ENCODE measurements around the gene UBE2M.
"Not testable (repeated sequence)": the region's sequence is repeated elsewhere in the genome, so short reads cannot be mapped to it uniquely, and the experiment has no call there.

Gene UBE2M

GRCh38 chr19:58539169-58539559, 19.2 kb downstream of the UBE2M start:
- not testable (repeated sequence) for DNase-seq (ENCODE audit: low read depth in 2 of 2)

DNA sequence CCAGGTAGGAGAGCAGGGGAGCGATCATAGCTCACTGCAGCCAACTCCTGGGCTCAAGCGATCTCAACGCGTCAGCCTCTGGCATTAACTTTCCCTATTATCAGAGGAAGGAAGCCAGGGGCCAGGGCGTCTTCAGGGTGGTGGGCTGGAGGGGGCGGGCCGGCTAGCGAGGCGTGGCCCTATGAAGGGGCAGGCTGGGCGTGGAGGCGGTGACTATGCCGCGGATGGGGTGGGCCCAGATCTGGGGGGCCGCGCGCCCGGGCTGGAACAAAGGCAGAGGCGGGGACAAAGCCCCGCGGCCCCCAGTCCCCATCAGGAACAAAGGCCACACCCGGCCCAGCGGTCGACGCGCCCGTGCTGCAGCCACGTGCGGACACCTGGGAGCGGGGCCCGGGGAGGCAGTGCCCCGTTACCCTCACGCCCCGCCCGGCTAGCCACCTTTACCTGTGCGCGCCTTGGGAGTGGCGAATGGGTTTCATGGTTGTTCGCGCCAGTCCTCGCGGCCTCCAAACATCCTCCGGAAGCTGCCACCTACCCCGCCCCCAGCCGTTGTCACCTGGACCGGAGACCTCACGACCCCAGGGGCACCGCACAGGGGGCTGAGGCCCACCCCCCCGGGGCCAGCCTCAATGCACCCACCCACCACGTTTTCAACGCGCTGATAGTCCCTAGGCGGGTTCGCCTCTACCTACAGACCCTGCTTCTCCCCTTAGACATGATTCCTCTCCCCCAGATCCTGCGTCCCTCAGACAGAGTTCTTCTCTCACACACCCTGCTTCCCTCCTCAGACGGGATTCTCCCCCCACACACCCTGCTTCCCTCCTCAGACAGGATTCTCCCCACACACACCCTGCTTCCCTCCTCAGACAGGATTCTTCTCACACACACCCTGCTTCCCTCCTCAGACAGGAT, 19.9 kb downstream of the UBE2M start:
- DNase-seq (ENCODE audit: low read depth in 2 of 2) = peak in 1 of 2 donors; percentile 29

DNA sequence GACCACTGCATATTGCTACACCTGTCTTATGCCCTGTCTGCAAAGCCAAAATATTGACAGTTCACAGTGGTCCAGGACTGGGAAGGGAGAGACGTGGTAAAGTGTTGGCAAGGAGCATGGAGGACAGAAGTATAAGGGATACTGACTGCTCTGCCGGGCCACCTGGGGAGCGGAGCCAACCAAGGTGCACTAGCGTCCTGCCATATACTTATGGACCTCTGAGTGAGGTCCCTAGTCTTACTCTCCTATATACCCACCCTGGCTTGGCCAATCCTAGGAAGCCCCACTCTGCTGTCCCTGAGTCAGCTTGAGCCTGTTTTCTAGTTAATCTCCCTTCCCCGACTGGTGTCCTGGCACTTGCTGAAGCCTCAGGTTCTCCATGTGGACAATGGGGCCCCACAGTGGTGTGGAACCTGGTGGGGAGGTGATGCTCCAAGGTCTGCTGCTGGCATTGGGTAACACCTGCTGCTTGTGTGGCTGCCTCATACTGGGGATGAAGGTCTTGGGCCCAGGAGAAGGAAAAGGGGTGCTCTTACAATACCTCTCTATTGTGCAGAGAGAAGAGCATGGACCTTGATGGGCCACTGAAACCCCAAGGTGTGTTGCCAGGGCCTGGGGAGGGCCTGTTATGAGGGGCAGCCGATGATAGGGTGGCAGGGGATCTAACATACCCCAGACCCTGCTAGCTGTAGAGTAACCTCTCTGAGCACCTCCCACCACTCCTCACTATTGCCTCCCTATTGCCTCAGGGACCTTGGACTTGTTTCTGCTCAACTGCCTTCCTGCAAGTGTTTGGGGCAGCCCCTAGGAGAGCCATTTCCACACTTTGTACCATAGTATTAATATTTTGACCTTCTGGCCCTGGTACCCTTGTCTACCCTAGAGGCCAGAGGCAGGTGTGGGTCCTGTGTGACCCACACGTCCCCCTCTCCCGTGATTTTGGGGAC, 21.3 kb downstream of the UBE2M start:
- DNase-seq (ENCODE audit: low read depth in 2 of 2) = no peak

GRCh38 chr19:58535857-58536256, 22.6 kb downstream of the UBE2M start:
- DNase-seq (ENCODE audit: low read depth in 2 of 2) = no peak

DNA sequence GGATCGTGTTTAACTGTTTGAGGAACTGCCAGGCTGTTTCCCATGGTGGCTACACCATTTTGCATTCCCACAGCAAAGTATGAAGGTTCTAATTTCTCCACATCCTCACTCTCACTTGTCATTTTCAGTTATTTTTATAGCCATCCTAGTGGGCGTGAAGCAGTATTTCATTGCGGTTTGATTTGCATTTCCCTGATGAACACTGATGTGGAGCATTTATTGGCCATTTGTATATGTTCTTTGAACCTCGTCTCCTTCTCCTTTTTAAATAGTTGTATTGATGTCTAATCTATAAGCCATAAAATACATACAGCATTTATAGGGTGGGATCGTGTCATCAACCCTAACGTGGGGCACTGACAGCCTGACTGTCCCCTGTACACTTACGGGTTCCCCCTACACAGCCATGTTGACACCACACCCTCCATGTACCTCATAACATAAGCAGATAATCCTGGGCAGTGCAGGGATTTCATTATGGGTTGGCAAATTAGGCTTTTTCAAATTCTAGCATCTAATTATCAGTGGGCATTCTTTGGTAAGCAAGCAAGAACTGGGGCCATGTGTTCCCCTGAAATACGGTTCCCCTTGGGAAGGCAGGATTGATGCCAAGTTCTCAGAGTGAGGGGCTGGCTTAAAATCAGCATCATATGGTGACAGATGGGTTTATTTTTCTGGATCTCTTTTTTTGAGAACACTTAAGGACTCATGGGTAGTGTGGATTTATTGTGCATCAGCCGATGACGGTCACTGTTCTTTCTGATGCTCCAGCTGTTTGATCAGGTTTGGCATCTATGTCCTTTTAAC, 27.2 kb downstream of the UBE2M start:
- no peak for DNase-seq (ENCODE audit: low read depth in 2 of 2)

GRCh38 chr19:58529405-58529804, 29.0 kb downstream of the UBE2M start:
- no peak for DNase-seq (ENCODE audit: low read depth in 2 of 2)

GRCh38 chr19:58522709-58523108, 35.7 kb downstream of the UBE2M start:
- DNase-seq (ENCODE audit: low read depth in 2 of 2) = no peak

DNA sequence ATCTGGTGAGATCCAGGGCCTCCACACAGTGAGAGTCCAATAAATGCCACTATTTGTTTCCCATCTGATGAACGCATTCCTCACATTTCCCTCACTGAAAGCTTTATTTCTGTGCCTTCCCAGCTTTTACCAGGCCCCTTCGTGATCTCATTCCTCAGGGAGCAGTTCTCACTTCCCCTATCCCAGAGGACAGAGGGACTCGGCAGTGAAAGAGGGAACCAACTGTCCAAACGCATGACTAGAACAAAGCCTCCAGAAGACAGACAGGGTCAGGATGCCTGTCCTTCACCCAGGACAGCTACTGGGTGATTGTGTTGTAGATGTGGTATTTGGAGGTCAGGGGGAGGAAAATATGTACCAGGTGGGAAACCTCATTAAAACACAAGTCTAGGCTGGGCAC, 36.8 kb downstream of the UBE2M start:
- DNase-seq (ENCODE audit: low read depth in 2 of 2) = no peak

DNA sequence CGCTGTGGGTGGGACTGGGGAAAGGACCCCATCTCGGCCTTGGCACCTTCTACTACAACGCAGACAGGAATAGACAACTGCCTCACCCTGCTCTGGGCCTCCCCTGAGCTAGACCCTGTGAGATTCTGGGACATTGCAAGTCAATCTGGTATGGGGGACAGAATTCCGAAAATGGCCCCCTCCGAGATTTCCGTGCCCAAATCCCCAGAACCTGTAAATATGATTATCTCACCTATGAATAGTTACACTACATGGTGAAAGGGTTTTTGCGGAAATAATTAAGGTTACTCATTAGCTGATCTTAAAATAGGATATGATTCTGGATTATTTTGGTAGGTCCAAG, 38.2 kb downstream of the UBE2M start:
- no peak for DNase-seq (ENCODE audit: low read depth in 2 of 2)

DNA sequence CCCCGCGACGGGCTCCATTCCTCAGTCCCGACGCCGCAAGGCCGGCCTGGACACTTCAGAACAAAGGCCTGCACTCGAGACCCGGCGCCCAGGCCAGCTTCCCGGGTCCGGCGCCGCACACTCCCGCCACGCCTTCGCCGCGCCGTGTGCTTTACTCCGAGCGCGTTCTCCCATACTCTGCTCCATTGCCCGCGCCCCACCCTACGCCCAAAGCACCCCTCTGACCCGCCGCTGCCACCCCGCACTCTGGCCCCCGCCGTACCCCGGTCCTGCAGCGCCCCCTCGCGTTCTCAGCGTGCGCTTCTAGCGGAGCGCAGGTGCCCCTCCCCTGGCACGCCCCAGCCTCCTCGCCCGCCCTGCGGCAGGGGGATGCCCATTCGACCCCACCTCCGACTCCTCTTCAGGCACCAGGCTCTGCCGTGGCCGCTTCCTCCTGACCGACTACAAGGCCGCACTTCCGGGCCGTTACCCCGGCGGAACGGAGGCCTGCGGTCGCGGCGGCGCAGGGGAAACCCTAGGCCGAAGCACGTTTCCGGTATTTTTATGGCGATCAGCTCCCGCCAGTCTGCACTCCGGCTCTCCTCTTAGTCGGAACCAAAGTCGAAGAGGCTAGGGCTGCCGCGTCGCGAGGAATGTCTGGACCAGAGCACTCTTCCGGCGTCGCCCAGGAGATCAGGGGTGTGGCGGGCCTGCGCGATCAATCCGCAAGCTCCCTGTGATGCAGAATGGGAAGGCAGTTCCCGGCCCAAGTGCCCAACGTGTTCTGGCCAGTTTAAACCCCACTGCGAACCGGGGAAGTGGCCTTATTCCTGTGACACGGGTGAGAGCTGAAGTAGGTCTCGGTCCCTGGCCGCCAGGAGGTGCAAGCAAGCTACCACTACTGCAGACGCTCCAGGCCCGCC, 38.8 kb downstream of the UBE2M start, which contains the start of gene ZBTB45:
Gene ZBTB45 (minus strand): TSS at position 456 of the 902 bp plus-strand sequence. CDS start 2,137 bp downstream, outside the sequence.
- peak; percentile 88 to 90 for DNase-seq (ENCODE audit: low read depth in 2 of 2)

- DNase-seq (ENCODE audit: low read depth in 2 of 2) = peak in 1 of 2 donors; percentile 47
Observed at GRCh38 chr19:58519087-58519354, 39.4 kb downstream of the UBE2M start.

DNA sequence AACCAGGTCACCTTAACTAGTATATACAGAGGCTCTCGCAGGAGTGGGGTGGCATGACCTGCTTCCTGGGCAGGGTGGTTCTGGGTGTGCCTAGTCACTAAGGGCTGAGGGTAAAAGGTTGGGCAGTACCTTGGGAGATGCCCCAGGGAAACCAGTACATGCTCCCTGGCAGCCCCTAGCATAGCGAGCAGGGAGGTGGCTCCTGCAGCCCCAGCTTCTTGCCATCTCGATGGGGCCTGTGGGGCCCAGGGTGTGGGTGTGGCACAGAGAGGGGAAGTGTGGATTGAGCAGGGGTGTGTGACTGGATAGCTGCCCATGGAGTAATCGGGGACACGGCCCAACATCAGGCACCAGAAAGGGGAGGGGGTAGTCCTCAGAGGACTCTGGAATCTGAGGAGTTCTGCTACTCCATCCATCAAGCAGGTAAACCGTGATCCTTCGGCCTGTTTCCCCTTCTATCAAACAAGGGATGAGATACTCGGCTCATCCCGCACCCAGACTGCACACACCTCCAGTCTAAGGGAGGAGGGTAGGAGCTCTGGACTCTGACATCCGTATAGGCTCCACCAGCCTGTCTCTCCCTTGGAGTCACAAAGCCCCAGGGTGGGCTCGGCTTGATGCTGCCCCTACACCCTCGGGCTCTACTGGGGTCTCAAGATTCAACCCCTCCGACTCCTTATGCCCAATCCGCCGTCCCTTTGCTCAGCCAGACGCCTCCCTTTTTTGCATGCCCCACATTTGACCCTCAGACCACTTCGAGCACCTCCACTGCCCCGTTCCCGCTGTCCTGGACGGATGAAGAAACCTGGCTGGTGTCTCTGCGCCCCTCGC, 39.9 kb downstream of the UBE2M start:
- DNase-seq (ENCODE audit: low read depth in 2 of 2) = no peak

GRCh38 chr19:58516964-58517833, 41.2 kb downstream of the UBE2M start:
- no peak for DNase-seq (ENCODE audit: low read depth in 2 of 2)

DNA sequence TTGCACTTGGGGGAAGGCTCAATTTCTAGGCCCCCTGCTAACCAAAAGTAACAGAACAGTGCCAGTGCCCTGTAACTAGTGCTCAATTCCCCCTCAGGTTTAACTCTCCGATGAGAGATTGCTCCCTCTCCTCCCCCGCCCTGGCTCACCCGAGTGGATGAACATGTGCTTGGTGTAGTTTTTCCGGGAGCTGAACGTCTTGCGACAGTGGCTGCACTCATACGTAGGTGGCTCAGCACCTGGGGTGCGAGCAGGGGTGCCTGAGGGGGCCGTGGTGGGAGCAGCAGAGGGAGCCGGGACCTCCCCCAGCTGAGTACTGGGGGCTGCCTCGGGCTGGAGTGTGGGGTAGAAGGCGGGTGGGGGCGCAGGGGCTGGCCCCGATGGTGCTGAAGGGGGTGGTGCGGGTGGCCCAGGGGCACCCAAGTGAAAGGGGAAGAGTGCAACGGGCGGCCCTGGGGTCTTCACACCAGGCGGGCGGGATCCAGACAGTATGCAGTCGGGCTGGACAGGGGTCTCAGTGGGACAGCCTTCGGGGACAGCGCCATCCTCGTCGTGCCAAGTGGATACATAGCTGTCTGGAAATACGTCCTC, 42.1 kb downstream of the UBE2M start:
- no peak for DNase-seq (ENCODE audit: low read depth in 2 of 2)

- no peak for DNase-seq (ENCODE audit: low read depth in 2 of 2)
Observed at GRCh38 chr19:58515259-58515658, 43.2 kb downstream of the UBE2M start.

DNA sequence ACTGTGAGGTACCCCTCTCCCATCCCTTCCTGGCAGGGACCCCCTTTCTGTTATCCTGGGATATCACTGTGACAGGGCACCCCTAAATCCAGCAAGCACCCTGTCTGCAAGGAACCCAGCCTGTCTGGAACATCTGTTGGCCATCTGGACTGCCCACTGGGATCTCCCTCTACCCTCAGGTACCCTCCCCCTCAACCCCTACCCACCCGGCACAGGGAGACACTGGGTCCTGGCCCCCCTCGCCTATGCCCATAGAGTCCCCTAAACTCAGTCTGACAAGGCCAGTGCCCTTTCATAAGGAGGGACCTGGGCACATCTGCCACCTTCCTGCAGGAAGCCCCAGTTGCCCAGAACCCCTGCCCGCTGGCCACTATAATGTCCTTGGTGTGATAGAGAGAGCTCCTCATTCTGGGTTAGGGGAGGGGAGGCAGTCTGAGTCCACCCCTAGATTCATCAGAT, 43.8 kb downstream of the UBE2M start:
- no peak for DNase-seq (ENCODE audit: low read depth in 2 of 2)

- DNase-seq (ENCODE audit: low read depth in 2 of 2) = peak; percentile 93 to 97
Observed at GRCh38 chr19:58513694-58514563, 44.5 kb downstream of the UBE2M start.

Data from stimulated activated CD4-positive, alpha-beta T cell treated with anti-CD3 and anti-CD28 coated beads, Interleukin-15, amount 100 ng/mL, for 48 hours (primary cell).